ENCODE results near the gene HDAC4.

The HDAC4 gene

GRCh38 chr2:239311132-239312040, 89.4 kb downstream of the HDAC4 start:
- TF ChIP-seq ZNF248 (tag by site-specific recombination; IDR thresholded peaks at IDR 0.05): no peak
- TF ChIP-seq ZNF16 (tag by site-specific recombination; IDR thresholded peaks at IDR 0.05; ENCODE audit: low read depth): no peak
- no peak for TF ChIP-seq ZNF544 (tag by site-specific recombination; IDR thresholded peaks at IDR 0.05)
- TF ChIP-seq ZNF48 (tag by site-specific recombination; IDR thresholded peaks at IDR 0.05): no peak
- TF ChIP-seq TRIM28 (IDR thresholded peaks at IDR 0.05; ENCODE audit: borderline replicate concordance, low read length): no peak
- TF ChIP-seq ATF2 (tag by site-specific recombination; IDR thresholded peaks at IDR 0.05; ENCODE audit: low read depth): no peak
- TF ChIP-seq ZNF785 (tag by site-specific recombination; IDR thresholded peaks at IDR 0.05): no peak
- TF ChIP-seq ZNF174 (tag by site-specific recombination; IDR thresholded peaks at IDR 0.05): no peak
- no peak for TF ChIP-seq ZIC2 (tag by site-specific recombination; IDR thresholded peaks at IDR 0.05)
- no peak for TF ChIP-seq ZNF639 (tag by site-specific recombination; IDR thresholded peaks at IDR 0.05)
- TF ChIP-seq ZNF26 (tag by site-specific recombination; IDR thresholded peaks at IDR 0.05): no peak
- TF ChIP-seq ZNF146 (tag by site-specific recombination; IDR thresholded peaks at IDR 0.05): no peak
- TF ChIP-seq ZNF747 (tag by site-specific recombination; IDR thresholded peaks at IDR 0.05): no peak
- TF ChIP-seq ZEB2 (tag by site-specific recombination; IDR thresholded peaks at IDR 0.05): no peak
- no peak for TF ChIP-seq ZNF488 (tag by site-specific recombination; IDR thresholded peaks at IDR 0.05)
- TF ChIP-seq ZSCAN30 (tag by site-specific recombination; IDR thresholded peaks at IDR 0.05): no peak
- no peak for TF ChIP-seq ZNF596 (tag by site-specific recombination; IDR thresholded peaks at IDR 0.05)
- TF ChIP-seq ZNF518A (tag by site-specific recombination; conservative IDR thresholded peaks at IDR 0.05; ENCODE audit: low read depth): no peak
- no peak for TF ChIP-seq ZNF404 (tag by site-specific recombination; IDR thresholded peaks at IDR 0.05)
- H3K9me3 ChIP-seq (ENCODE audit: control insufficient read depth, insufficient read depth, low read depth, low read length): no peaks in the 10 kb centered on the region
- no peaks in the 10 kb centered on the region for H3K4me1 ChIP-seq (ENCODE audit: control insufficient read depth, insufficient read depth, low read length)
- H3K36me3 ChIP-seq (ENCODE audit: control insufficient read depth in 2 of 2, insufficient read depth in 1 of 2, low read length in 2 of 2): no peaks in the 10 kb centered on the region
- H3K4me3 ChIP-seq (ENCODE audit: low read depth, low read length): no peak overlapping the region
- no peak overlapping the region for H3K27ac ChIP-seq (ENCODE audit: extremely low read depth, low read depth, low read length)
- ChIA-PET POLR2A (no interaction called here), CTCF (no interaction called here)
